PC-3 (cell line): ENCODE results near the gene CD58.

Experiments used
- CTCF ChIP-seq: fragments of 300-600 bp; sonication (generic); conservative IDR thresholded peaks from 2 replicates; pipeline ENCODE4 v1.5.1; 2017; ENCODE audit warnings: antibody characterized with exemption, low read depth, mild to moderate bottlenecking, low read length
- EZH2 ChIP-seq: fragments of 300-600 bp; sonication (generic); IDR thresholded peaks from one replicate; pipeline ENCODE4 v1.6.1; 2017; ENCODE audit warnings: antibody characterized with exemption, mild to moderate bottlenecking, low read length; ENCODE audit not compliant: unreplicated experiment
- EZH2phosphoT487 ChIP-seq: fragments of 300-600 bp; sonication (generic); IDR thresholded peaks from 2 replicates; pipeline ENCODE4 v1.6.1; 2018; ENCODE audit warnings: mild to moderate bottlenecking, antibody characterized with exemption, low read length, borderline replicate concordance

GRCh38 chr1:116501125-116501869 lies 69.5 kb downstream of the CD58 start:
- TF ChIP-seq CTCF, result no peak
- no peak for TF ChIP-seq EZH2phosphoT487
- no peak for TF ChIP-seq EZH2
